GM19351 (cell line): ENCODE measurements around the gene LYRM1.
"Not testable (repeated sequence)": the region's sequence is repeated elsewhere in the genome, so short reads cannot be mapped to it uniquely, and the experiment has no call there.

Experiments
- ATAC-seq: cut with Tn5 transposase; IDR thresholded peaks from one replicate; pipeline ENCODE4 v1.9.1; 2021; ENCODE audit warnings: mild to moderate bottlenecking, moderate library complexity; ENCODE audit not compliant: unreplicated experiment

LYRM1 gene

GRCh38 chr16:20900299-20901067 is at the start of gene LYRM1, which contains the start of gene DCUN1D3:
Gene LYRM1, plus strand, starts transcription at chr16:20900771. Its CDS starts 14,785 bp downstream, at chr16:20915556.
Gene DCUN1D3, minus strand, starts transcription at chr16:20900358. Its CDS starts 37,820 bp downstream, at chr16:20862538.
- ATAC-seq: peak; percentile 68

- no peak for ATAC-seq
These were observed 49.6 kb upstream of the LYRM1 start for GRCh38 chr16:20850981-20851380.

GRCh38 chr16:20851601-20852000 is 49.0 kb upstream of the LYRM1 start:
- no peak for ATAC-seq

GRCh38 chr16:20853143-20853542 is 47.4 kb upstream of the LYRM1 start:
- no peak for ATAC-seq

- no peak for ATAC-seq
These were observed 46.5 kb upstream of the LYRM1 start for GRCh38 chr16:20853981-20854620.

GRCh38 chr16:20854963-20855362 is 45.6 kb upstream of the LYRM1 start:
- no peak for ATAC-seq

- ATAC-seq: no peak
These were observed 43.3 kb upstream of the LYRM1 start for GRCh38 chr16:20857281-20857680.

- no peak for ATAC-seq
These were observed 41.3 kb upstream of the LYRM1 start for GRCh38 chr16:20859229-20859628.

GRCh38 chr16:20859699-20860098 is 40.9 kb upstream of the LYRM1 start:
- no peak for ATAC-seq

- no peak for ATAC-seq
These were observed 40.2 kb upstream of the LYRM1 start for GRCh38 chr16:20860361-20860760.

GRCh38 chr16:20860995-20861394 is 39.6 kb upstream of the LYRM1 start:
- ATAC-seq: not testable (repeated sequence)

- ATAC-seq: no peak
These were observed 38.2 kb upstream of the LYRM1 start for GRCh38 chr16:20862162-20862960.

- not testable (repeated sequence) for ATAC-seq
These were observed 36.2 kb upstream of the LYRM1 start for GRCh38 chr16:20864376-20864775.

GRCh38 chr16:20865420-20866131 is 35.0 kb upstream of the LYRM1 start:
- peak; percentile 88 for ATAC-seq

- ATAC-seq: no peak
These were observed 34.3 kb upstream of the LYRM1 start for GRCh38 chr16:20866145-20866772.

GRCh38 chr16:20866801-20867200 is 33.8 kb upstream of the LYRM1 start:
- no peak for ATAC-seq

GRCh38 chr16:20867585-20867984 is 33.0 kb upstream of the LYRM1 start:
- ATAC-seq: no peak

GRCh38 chr16:20868890-20869289 is 31.7 kb upstream of the LYRM1 start:
- ATAC-seq: no peak

- no peak for ATAC-seq
These were observed 30.3 kb upstream of the LYRM1 start for GRCh38 chr16:20870122-20870820.

- ATAC-seq: no peak
These were observed 29.3 kb upstream of the LYRM1 start for GRCh38 chr16:20871258-20871657.
